Neural cell (in vitro differentiated cells): Measurements from ENCODE around the gene EGLN2. TPM values are rescaled to one million over a fixed set of nuclear protein-coding genes. Genes with fewer than 3 reads are reported as not detected.
"Not testable (repeated sequence)": the region's sequence is repeated elsewhere in the genome, so short reads cannot be mapped to it uniquely, and the experiment has no call there.

ENCODE experiments used
- H2AFZ ChIP-seq: fragments of 200-600, 300-800 bp; sonication (generic), shearing (Covaris generic); 2 replicates; pipeline ENCODE4 v1.6.0; 2014; ENCODE audit warnings: low read depth, mild to moderate bottlenecking, antibody characterized with exemption, low read length, moderate library complexity
- H3F3A ChIP-seq: fragments of 200-600 bp; shearing (Covaris generic); 2 replicates; pipeline ENCODE4 v1.6.1; 2016; ENCODE audit warnings: mild to moderate bottlenecking, moderate library complexity, mixed read lengths, antibody characterized with exemption, low read length; ENCODE audit not compliant: insufficient read depth, poor library complexity, severe bottlenecking
- H3K27ac ChIP-seq: fragments of 200-600, 300-800 bp; sonication (generic), shearing (Covaris generic); 2 replicates; pipeline ENCODE4 v1.5.1; 2014; ENCODE audit warnings: mild to moderate bottlenecking, low read length, moderate library complexity
- H3K27me3 ChIP-seq: fragments of 300-800, 200-600 bp; sonication (generic), shearing (Covaris generic); 2 replicates; pipeline ENCODE4 v1.6.0; 2014; ENCODE audit warnings: mild to moderate bottlenecking, low read depth, low read length, moderate library complexity; ENCODE audit not compliant: insufficient read depth
- H3K36me3 ChIP-seq: fragments of 300-800, 200-600 bp; sonication (generic), shearing (Covaris generic); 2 replicates; pipeline ENCODE4 v1.5.1; 2014; ENCODE audit warnings: mild to moderate bottlenecking, antibody characterized with exemption, low read length, moderate library complexity; ENCODE audit not compliant: insufficient read depth
- H3K4me2 ChIP-seq: fragments of 300-800, 200-600 bp; sonication (generic), shearing (Covaris generic); 2 replicates; pipeline ENCODE4 v1.6.0; 2014; ENCODE audit warnings: mild to moderate bottlenecking, low read length
- H3K4me3 ChIP-seq: fragments of 300-800, 200-600 bp; sonication (generic), shearing (Covaris generic); 2 replicates; pipeline ENCODE4 v1.5.1; 2014; ENCODE audit warnings: mild to moderate bottlenecking, low read length, moderate library complexity
- H3K79me2 ChIP-seq: fragments of 200-600 bp; shearing (Covaris generic); replicated peaks from 2 replicates; pipeline ENCODE4 v1.6.0; 2014; ENCODE audit warnings: mild to moderate bottlenecking, low read length, moderate library complexity; ENCODE audit not compliant: insufficient read depth
- H3K9ac ChIP-seq: fragments of 300-800, 200-600 bp; sonication (generic), shearing (Covaris generic); 2 replicates; pipeline ENCODE4 v1.6.1; 2016; ENCODE audit warnings: mild to moderate bottlenecking, low read length, mixed read lengths
- H3K9me2 ChIP-seq: fragments of 200-600 bp; shearing (Covaris generic); 2 replicates; pipeline ENCODE4 v1.6.1; 2016; ENCODE audit warnings: mild to moderate bottlenecking, low read length, mixed read lengths; ENCODE audit not compliant: insufficient read depth
- H3K9me3 ChIP-seq: fragments of 200-600, 300-800 bp; sonication (generic), shearing (Covaris generic); 2 replicates; pipeline ENCODE4 v1.6.1; 2016; ENCODE audit warnings: mild to moderate bottlenecking, mixed run types, low read length, moderate library complexity, mixed read lengths
- H4K20me1 ChIP-seq: fragments of 200-600 bp; shearing (Covaris generic); 2 replicates; pipeline ENCODE4 v1.6.1; 2016; ENCODE audit warnings: mild to moderate bottlenecking, mixed run types; ENCODE audit not compliant: insufficient read depth
- CTCF ChIP-seq: fragments of 450-650 bp; IDR thresholded peaks from 2 replicates; pipeline ENCODE4 v1.5.1; 2014; ENCODE audit warnings: antibody characterized with exemption, mild to moderate bottlenecking, moderate library complexity; ENCODE audit not compliant: poor library complexity, severe bottlenecking
- EP300 ChIP-seq: fragments of 450-650 bp; conservative IDR thresholded peaks from 2 replicates; pipeline ENCODE4 v1.6.1; 2014; ENCODE audit warnings: antibody characterized with exemption, mild to moderate bottlenecking, moderate library complexity; ENCODE audit not compliant: poor library complexity, severe bottlenecking
- EZH2 ChIP-seq: fragments of 200-600, 300-800 bp; shearing (Covaris generic), sonication (generic); IDR thresholded peaks from 2 replicates; pipeline ENCODE4 v1.6.1; 2014; ENCODE audit warnings: antibody characterized with exemption, low read length, borderline replicate concordance, mild to moderate bottlenecking; ENCODE audit not compliant: insufficient read depth, poor library complexity, severe bottlenecking
- MXI1 ChIP-seq: fragments of 450-650 bp; conservative IDR thresholded peaks from 2 replicates; pipeline ENCODE4 v1.6.1; 2014; ENCODE audit warnings: antibody characterized with exemption, mild to moderate bottlenecking; ENCODE audit not compliant: poor library complexity, severe bottlenecking
- POLR2AphosphoS5 ChIP-seq: IDR thresholded peaks from 2 replicates; pipeline ENCODE4 v1.6.1; 2012
- RAD21 ChIP-seq: fragments of 450-650 bp; conservative IDR thresholded peaks from 2 replicates; pipeline ENCODE4 v1.6.1; 2014; ENCODE audit warnings: antibody characterized with exemption, mild to moderate bottlenecking, moderate library complexity
- REST ChIP-seq: IDR thresholded peaks from 2 replicates; pipeline ENCODE4 v1.6.1; 2012; ENCODE audit warnings: borderline replicate concordance
- SMC3 ChIP-seq: fragments of 450-650 bp; conservative IDR thresholded peaks from 2 replicates; pipeline ENCODE4 v1.6.1; 2014; ENCODE audit warnings: antibody characterized with exemption, mild to moderate bottlenecking, moderate library complexity; ENCODE audit not compliant: poor library complexity
- TAF1 ChIP-seq: IDR thresholded peaks from 2 replicates; pipeline ENCODE4 v1.6.1; 2012; ENCODE audit warnings: low read depth
- polyA plus RNA-seq: library from polyadenylated mRNA; depleted of rRNA; stranded (reverse); fragments of >200 nt; gene quantifications from 2 replicates; pipeline ENCODE4 v1.2.3, GENCODE V29; 2014

The EGLN2 gene
- polyA plus RNA-seq, 1 donor from 2014 or later: 112 TPM

- Histone ChIP-seq H4K20me1 (no peaks in the 10 kb centered on the region), H3K4me3 (no peak overlapping the region), H3K9ac (no peak overlapping the region), H3K79me2 (no peaks in the 10 kb centered on the region), H3K36me3 (no peaks in the 10 kb centered on the region), H3K27me3 (no peaks in the 10 kb centered on the region), H3K9me3 (no peaks in the 10 kb centered on the region), H3K9me2 (no peaks in the 10 kb centered on the region), H3K4me2 (no peak overlapping the region), H3F3A (no peaks in the 10 kb centered on the region), H3K27ac (no peak overlapping the region), H2AFZ (no peak overlapping the region)
- TF ChIP-seq SMC3 (no peak), RAD21 (no peak), EP300 (no peak), CTCF (no peak), REST (no peak), MXI1 (no peak)
Observed at GRCh38 chr19:40827386-40828247, 28.6 kb downstream of the EGLN2 start.

- no peaks in the 10 kb centered on the region for H3K36me3 ChIP-seq
- no peaks in the 10 kb centered on the region for H3K9me2 ChIP-seq
- H3K79me2 ChIP-seq: no peaks in the 10 kb centered on the region
- H3K27ac ChIP-seq: no peak overlapping the region
- no peak overlapping the region for H2AFZ ChIP-seq
- no peak for TF ChIP-seq CTCF
- TF ChIP-seq SMC3: no peak
- no peak for TF ChIP-seq REST
- TF ChIP-seq EP300: no peak
- TF ChIP-seq RAD21: no peak
- no peak for TF ChIP-seq TAF1
- TF ChIP-seq EZH2: no peak
- TF ChIP-seq MXI1: no peak
- TF ChIP-seq POLR2AphosphoS5: no peak
- H3K27me3 ChIP-seq: no peaks in the 10 kb centered on the region
- H3K9me3 ChIP-seq: no peaks in the 10 kb centered on the region
- no peaks in the 10 kb centered on the region for H3F3A ChIP-seq
- no peak overlapping the region for H3K4me3 ChIP-seq
- H3K4me2 ChIP-seq: no peak overlapping the region
- no peak overlapping the region for H3K9ac ChIP-seq
- H4K20me1 ChIP-seq: no peaks in the 10 kb centered on the region
Observed at GRCh38 chr19:40829205-40829604, 30.2 kb downstream of the EGLN2 start.

- H4K20me1 ChIP-seq, H3K27ac ChIP-seq, H3F3A ChIP-seq, H3K79me2 ChIP-seq, H3K4me2 ChIP-seq, H3K36me3 ChIP-seq, H2AFZ ChIP-seq, H3K9me3 ChIP-seq, H3K9me2 ChIP-seq, H3K9ac ChIP-seq, H3K27me3 ChIP-seq, H3K4me3 ChIP-seq: not testable (repeated sequence)
Observed at GRCh38 chr19:40830741-40831140, 31.8 kb downstream of the EGLN2 start.
